NCI-H510A treated with DMSO at 0.1 percent for 48 hours (cell line): Measurements from ENCODE around the gene BCL11A.

Experiments used
- DNase-seq: peaks from one replicate; lab custom pipeline; 2025; lab: John Stamatoyannopoulos, UW

The BCL11A gene

DNA sequence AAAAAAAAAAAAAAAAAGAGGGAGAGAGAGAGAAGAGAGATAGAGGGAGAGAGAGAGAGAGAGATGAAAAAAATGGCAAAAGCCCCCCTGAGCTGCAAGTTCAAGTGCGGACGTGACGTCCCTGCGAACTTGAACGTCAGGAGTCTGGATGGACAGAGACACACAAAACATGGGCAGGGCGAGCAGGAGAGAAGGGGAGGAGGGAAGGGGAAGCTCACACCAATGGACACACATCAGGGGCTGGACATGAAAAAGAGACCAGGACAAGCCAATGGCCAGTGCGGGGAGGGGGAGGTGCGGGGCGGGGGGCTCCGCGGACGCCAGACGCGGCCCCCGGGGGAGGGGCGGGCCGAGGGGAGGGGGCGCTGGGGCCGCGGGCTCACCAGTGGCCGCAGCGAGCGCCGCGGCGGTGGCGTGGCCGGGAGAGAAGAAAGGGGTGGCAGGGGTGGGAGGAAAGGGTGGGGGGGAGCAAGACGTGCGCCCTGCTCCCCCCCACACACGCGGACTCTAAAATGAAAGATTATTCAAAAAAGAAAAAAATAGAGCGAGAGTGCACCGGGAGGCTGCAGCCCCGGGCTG, at the start of gene BCL11A:
Gene BCL11A, minus strand, starts transcription at position 160 of the 579 bp plus-strand sequence. CDS start 384 bp downstream, outside the sequence.
- DNase-seq, result peak; percentile 71

DNA sequence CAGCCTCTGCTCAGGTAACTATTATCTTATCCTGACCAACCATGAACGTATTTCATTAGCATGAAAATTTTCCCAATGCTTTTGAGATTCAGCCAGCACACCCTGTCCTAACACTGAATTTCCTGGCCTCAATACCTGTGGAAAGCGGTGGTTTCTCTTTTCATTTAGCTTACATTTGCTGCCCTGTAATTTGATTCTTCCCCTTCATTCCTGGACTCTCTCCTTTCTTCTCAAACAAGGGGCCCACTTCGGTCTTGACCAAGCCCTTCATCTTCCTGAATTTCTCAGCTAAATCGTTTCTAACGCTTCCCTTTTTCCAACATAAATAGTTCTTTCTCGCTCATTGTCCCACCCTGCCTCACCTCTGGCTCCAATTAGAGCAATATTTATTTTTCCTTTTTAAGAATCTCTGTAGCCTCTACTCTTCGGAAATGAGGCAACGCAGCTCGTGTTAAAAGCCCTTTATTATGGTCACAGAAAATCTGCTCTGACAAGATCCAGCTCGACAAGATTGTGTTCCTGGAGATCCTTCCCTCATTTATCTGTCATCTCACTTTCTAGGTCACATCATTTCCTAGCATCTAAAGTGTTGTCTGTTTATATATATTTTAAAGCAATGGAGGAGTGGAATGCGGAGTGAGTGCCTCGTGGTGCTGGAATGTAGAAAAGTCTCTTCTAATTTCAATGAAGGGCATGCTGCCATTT, 49.5 kb upstream of the BCL11A start:
- DNase-seq, result no peak

DNA sequence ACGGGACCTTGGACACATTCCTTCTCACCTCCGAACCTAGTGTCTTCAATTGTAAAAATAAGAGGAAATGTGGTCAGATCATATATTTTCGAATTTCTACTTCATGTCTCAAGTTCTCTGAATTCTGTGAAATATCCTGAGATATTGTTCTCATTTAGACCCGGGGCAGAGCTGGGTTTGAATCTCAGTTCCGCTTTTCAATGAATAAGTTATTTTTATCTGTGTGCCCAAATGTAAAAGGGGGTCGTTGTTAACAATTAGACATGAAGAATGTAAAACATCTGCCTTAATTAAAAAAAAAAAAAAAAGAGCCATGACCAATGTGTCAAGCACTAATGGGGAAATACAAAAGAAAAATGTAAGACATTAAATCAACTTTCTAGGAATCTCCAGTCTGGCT, 48.9 kb upstream of the BCL11A start:
- DNase-seq, result no peak

DNA sequence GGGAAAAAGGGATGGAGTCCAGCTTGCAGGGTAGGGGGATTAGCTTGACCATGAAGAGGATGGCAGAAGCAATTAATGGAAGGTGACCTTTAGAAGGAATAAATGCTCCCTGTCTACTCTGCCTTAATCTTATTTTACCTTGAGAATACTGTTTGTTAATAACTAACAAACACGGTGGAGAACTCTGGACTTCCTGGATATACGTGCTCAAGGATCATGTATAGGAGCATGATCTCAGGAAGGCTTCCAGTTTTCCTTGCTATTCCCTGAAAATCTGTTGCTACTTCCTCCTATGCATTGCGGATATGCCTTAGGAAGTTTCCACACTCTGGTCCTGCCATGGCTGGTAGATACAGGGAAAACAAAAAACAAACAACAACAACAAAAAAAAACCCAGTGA, 44.8 kb upstream of the BCL11A start:
- no peak for DNase-seq

DNA sequence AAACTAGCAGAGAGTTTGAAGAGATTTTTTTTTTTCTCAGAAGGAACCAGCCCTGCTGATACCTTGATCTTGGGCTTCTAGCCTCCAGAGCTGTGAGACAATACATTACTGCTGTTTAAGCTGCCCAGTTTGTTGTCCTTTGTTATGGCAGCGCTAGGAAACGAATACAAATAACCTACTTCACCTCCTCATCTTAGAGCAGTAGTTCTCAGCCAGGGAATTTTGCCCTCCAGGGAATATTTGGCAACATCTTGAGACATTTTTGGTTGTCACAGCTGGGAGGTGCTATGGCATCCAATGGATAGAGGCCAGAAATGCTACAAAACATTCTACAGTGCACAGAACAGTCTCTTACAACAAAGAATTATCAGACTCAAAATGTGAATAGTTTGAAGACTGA, 43.9 kb upstream of the BCL11A start:
- DNase-seq, result no peak

DNA sequence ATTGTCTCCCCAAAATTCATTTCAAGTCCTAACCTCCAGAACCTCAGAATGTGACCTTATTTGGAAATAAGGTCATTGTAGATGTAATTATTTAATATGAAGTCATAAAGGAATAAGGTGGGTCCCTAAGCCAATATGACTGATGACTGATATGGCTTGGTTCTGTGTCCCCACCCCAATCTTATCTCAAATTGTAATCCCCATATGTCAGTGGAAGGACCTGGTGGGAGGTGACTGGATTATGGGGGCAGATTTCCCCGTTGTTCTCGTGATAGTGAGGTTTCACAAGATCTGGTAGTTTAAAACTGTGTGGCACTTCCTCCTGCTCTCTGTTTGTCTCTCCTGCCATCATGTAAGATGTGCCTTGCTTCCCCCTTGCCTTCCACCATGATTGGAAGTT, 43.0 kb upstream of the BCL11A start:
- no peak for DNase-seq

DNA sequence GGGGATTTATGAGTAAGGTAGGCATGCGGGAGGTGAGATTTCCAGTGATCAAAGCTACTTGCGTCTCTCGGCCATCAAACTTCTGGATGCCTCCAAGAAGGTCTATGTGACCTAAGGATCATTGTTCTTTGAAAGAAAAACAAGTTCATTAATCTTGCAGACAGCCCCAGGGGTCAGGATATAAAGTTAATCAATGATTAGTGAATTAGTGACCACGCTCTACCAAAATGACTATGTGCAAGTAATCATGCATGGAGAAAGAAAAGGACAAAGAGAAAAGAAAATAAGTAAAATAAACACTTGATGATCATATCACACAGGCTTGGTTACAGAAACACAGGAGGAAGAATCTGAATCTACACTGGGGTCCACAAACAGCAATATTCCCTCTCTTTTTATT, 42.5 kb upstream of the BCL11A start:
- DNase-seq, result no peak

DNA sequence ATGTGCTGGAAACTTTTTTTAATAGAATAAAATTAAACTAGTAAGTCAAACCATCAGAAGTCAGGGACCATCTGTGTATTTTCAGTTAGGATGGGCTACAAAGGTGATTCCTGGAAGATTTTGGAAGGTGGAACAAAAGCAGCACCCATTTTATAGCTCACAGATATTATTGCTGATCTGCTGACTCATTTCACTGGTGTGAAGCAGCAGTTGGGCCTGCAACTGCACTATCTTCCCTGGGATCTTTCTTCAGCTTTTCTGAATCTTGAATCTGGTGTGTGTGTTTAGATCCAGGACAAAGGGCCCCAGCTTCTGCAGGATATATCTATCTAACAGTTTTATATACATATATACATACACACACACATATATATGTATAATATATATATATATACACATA, 35.6 kb upstream of the BCL11A start:
- DNase-seq, result no peak

DNA sequence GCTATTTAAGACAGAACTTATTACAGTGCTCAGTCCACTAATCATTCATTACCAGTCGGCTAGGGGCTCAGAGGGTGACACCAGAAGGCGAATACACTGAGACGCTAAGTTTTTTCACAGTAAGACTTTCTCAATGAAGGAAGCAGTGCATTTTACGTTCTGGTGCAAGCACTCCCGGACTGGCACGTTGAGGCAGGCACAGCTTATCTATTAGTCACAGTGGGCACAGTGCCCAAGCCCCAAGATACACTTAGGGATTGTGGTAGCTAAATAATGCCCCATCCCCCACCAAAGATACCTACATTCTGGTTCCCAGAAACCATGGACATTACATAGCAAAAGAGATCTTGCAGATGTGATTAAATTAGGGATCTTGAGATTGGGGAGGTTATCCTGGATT, 32.6 kb upstream of the BCL11A start:
- DNase-seq, result no peak

DNA sequence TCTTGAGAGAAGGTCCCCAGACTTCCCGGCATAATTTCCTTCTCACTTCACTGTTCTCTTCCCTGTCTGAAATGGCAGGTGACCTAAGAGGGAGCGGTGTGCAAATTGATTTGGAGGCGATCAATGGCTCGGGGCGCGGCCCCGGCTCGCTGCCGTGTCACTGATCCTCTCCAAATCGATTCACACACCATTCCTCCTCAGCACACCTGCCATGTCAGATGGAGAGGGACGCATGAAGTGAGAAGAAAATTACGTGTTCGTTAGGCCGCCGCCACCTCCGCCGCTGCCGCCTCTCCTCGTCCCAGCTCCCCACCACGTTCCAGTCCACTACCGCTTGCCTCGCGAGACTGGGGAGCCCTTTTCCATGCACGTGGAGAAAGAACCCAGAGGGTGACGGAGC, 31.8 kb upstream of the BCL11A start:
- DNase-seq, result no peak

DNA sequence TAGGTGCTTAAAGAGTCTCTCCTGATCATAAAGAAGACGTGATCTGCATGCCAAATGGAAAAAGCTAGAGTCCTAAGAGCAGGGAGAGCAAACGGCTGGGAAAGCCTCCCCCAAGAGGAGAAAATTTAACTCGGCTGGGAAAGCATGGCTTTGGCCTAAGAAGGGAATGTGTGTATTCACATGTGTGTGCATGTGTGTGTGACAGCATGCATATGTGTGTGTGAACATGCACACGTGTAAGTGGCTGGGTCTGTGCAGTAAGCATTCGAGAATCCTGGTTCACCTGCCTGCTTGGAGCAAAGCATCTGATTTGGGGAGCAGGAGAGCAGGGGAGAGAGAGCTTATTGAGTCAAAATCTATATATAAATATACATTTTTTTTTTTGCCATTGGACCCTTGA, 30.1 kb upstream of the BCL11A start:
- no peak for DNase-seq

DNA sequence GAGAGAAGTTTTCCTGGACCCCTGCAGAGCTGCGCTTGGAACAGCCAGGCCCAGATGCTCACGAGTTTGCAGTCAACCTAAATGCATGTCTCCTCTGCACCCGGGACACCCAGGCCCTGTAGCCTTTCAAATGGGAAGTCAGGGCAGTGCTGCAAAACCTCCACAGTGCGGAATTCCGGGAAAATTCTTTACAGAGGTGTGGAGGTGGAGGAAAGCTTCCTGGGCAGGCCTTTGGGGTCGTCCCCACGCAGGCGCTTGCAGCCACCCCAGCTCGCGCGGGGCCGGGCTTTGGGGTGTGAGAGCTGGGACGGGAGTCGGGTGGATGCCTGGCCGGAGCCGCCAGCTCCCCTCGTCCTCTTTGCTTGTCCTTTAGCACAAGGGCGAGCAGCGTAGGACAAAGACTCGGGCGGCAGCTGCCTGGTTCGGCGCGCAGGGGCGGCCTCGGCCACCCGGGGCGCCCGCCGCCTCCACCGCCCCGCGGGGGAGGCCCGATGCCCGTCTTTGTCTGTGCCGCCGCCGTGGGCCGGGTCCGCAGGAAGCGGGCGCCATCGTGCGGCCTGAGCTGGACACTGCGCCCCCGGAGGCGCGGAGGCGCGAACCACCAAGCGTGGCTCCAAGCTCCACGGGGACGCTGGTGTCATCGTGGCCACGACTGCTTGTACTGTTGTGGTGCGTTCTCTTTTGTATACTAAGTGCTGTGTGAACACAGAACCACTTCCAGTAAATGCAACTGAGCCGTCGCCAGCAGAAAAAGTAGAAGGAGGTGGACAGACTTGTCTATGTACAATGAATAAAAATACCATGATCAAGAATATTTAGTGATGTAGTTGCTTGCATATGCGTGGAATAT, 28.2 kb upstream of the BCL11A start:
- peak; percentile 55 for DNase-seq

DNA sequence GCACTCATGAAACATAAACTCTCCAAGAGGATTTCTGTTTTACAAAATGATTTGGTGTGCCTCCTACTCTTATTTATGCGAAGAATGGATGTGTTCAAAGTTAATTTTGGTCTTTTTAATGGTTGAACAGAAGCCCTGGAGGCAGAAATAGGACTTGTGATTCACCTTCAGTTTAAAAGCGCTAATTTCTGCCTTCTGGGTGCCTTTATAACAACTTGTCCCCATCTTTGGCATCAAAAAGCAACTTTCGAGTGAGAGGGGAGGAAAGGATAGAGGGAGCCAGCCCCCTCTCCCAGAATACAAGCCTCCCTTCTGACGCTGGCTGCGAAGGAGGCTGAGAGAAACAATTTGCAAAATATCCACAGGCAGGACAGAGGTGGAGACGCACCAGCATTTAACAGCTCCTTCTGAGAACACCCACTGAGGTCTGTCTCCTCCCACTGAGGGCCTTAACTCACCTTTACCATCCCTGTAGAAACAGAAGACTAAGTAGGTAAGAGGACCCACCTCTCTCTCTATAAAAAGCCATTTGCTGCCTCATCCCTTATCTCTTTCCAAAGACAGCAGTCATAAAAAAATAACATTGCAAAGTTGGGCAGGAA, 24.3 kb upstream of the BCL11A start:
- DNase-seq, result no peak

DNA sequence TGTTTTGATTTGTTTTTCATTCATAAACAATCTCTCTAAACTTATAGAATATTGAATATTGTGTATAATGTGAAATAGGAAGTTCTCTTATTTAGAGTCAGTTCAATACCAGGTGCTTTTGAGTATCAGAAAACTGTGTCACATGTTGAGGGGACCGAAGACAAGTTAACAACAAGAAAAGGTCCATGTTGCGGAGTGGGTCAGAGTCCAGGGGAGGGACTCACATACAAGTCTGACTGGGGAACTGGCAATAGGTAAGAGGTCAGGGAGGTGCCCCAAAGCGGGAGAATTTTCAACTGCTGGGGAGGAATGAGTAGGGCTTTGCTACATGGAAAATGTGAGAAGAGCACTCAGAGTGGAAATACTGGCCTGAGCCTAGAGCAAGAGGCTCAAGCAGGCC, 19.8 kb upstream of the BCL11A start:
- no peak for DNase-seq

DNA sequence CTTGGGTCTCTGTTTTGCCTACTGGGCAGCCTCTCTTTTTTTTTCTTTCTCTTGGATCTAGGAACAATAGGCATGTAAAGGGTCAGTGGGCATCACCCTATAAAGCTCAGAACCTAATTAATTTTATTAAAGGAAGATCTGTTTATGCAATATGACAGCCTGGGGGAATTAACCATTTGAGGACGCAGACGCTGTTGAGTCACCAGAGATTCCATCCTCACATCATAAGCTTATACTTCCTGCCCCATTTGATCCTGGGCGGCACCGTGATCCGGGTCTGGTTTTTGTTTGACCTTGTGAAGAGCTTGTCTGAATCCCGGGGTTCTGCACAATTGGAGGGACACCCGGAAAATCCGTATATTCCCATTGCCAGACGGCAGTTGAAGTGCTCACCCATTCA, 16.8 kb upstream of the BCL11A start:
- no peak for DNase-seq

DNA sequence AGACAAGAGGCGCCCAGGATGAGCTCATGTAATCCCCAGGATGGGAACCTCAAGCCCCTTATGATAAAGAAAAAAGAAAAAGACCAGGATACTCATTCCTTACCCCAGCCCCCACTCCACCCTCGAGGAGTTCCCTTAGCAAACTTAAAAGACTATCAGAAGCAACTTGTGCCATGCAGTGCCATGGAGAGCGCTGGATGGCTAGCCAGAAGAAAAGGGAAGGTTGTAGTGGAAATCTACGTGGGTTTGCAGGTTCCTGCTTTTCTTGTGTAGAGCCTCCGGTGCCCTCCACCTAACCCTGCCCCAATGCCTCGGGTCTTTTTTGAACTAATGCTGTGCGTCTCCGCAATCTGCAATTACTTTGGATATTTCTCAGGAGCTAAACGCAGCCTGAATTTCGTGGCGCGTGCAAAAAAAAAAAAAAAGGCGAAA, 16.2 kb upstream of the BCL11A start:
- DNase-seq, result no peak

DNA sequence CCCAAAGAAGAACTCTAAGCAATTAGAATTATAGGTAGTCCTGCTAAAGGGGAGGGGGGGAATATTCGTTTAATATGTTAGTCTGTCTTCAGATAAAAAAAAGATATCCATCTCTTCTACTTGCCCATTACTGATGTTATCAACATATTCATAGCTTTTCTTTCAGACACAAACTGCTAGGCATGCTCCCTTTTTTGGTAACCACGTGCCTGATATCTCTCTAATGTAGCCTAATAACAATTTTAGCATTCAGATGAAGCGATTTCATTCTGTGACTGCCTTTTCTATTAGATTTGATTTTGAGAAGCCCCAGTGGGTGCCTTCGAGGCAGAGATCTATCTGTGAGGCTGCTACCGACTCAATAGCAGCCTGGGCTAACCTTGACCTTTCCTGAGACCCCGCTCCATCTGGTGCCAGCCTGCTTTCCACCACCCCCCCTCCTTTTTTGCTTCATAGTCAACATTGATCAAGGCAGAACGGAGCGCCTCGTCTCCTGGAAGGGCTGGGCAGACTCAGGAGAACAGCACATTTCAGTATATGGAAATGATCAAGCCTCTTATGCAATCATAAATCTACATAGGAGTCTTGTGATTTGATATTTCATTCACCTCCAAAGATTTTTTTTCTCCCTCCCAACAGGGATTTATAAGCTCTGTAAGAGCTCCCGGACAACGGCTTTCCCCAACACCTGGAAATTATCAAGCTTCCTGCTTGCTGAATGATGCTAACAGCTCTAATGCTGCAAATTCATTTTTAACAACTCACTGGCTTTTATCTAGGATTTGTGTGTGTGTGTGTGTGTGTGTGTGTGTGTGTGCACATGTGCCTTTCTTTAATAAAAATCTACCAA, 14.7 kb upstream of the BCL11A start:
- no peak for DNase-seq

DNA sequence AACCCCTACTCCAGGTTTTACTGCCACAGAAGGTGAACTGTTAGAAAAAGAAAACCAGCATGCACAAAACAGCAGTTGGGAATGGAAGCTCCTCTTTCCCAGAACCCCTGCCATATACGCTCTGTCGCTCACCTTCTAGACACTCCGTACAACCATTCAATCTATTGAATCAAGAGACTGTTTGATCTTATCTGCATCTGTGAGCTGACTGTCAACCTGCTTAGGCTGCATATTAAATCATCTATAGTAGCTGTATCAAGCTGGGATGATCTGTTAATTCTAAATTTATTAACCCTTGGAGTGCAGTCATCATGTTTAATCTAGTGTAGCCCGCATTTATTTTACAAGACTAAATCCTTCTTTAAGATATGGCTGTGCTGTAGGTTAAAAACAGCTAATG, 13.6 kb upstream of the BCL11A start:
- DNase-seq, result no peak

DNA sequence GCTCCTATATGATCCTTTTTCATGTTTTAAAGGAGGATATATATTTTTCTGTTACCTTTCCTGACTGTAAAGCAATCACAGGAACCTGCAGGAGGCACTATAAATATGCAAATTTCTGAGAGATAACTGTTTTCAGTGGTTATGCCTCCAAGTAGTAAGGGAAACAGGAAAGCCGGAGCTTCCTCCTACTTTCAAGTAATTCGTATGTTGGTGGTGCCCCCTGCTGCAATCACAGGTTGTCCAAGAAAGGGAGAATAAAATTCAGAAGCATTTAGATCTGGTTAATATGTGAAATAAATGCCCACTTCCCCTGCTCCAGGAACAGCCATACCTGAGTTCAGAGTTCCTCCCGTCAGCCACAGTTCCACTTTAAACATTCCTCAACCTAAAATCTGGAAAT, 12.0 kb upstream of the BCL11A start:
- DNase-seq, result no peak

DNA sequence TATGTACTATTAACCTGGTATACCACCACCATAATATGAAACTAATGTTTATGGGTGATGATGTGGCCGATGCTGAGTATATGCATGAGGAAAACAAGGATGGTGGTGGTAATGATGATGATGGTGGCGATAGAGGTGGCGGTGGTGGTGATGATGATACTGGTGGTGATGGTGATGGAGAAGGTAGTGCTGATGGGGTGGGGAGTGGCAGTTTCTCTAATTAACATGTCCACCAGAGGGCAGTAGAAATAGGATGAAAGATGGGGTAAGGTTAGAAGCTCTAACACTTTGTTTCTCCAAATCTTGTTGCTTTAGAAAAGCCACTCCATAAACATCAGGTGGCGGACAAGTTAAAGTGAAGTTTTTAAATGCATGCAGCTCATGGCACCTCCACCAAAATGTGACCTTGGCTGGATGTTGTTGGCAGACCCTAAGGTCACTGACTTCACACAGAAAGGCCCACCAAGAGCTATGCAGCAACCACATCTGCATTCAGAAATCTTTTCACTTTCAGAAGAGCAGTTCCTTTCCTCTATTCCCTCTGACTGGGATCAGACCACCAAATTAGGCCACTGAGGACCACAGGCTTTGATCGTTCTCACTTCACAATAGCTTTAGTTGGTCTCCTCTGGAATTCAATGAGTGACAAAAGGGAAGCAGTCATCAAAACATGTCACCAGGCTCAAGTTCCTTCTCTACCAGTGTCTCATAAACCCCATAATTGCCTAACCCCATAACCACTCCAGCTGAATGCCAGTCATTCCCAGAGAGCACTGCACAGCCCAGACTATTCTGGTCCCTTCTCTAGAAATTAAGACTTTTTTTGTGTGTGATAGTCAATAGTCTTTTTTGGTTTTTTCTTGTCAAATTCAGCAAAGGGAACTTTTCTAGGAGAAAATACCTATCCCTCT, 7.5 kb upstream of the BCL11A start:
- peak; percentile 55 for DNase-seq

DNA sequence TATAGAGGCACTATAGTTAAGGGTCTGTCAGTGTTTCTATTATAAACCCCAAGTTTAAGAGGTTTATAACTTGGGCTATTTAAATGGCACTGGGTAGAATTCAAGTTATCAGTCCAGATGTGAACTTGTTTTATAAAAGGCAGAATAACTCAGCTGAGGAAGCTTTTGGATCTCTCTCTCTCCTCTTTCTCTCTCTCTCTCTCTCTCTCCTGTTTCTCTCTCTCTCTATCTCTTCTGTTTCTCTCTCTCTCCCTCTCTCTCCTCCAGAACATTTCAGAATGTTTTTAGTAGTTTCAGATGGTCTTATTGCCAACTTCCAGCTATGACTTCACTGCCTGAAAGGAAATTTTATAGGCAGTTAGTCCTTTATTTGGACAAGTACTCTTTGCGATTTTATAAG, 6.4 kb upstream of the BCL11A start:
- DNase-seq, result no peak
